Hepatocyte (in vitro differentiated cells): Measurements from ENCODE around the gene ZNF665. TPM values are rescaled to one million over a fixed set of nuclear protein-coding genes. Genes with fewer than 3 reads are reported as not detected.
"Not testable (repeated sequence)": the region's sequence is repeated elsewhere in the genome, so short reads cannot be mapped to it uniquely, and the experiment has no call there.

Source experiments
- DNase-seq: peaks from one replicate; pipeline ENCODE4 v3.0.0-alpha.2; 2016; ENCODE audit warnings: low spot score
- H2AFZ ChIP-seq: fragments of 200-600 bp; sonication (generic); 2 replicates; pipeline ENCODE4 v1.6.0; 2016; ENCODE audit warnings: antibody characterized with exemption, mild to moderate bottlenecking
- H3K27ac ChIP-seq: fragments of 200-600 bp; sonication (generic); 2 replicates; pipeline ENCODE4 v1.5.1; 2016; ENCODE audit warnings: mild to moderate bottlenecking
- H3K27me3 ChIP-seq: fragments of 200-600 bp; sonication (generic); 2 replicates; pipeline ENCODE4 v1.6.1; 2016
- H3K36me3 ChIP-seq: fragments of 200-600 bp; sonication (generic); replicated peaks from 2 replicates; pipeline ENCODE4 v1.5.1; 2016; ENCODE audit warnings: low read depth; ENCODE audit not compliant: insufficient read depth
- H3K4me1 ChIP-seq: fragments of 200-600 bp; sonication (generic); 2 replicates; pipeline ENCODE4 v1.5.1; 2016; ENCODE audit warnings: mild to moderate bottlenecking, moderate library complexity; ENCODE audit not compliant: insufficient read depth
- H3K4me2 ChIP-seq: fragments of 200-600 bp; sonication (generic); 2 replicates; pipeline ENCODE4 v1.6.0; 2016
- H3K4me3 ChIP-seq: fragments of 200-600 bp; sonication (generic); 2 replicates; pipeline ENCODE4 v1.5.1; 2016; ENCODE audit warnings: mild to moderate bottlenecking
- H3K79me2 ChIP-seq: fragments of 200-600 bp; sonication (generic); 2 replicates; pipeline ENCODE4 v1.6.0; 2017; ENCODE audit warnings: mild to moderate bottlenecking
- H3K9me2 ChIP-seq: fragments of 200-600 bp; sonication (generic); replicated peaks from 2 replicates; pipeline ENCODE4 v1.6.0; 2017; ENCODE audit warnings: mild to moderate bottlenecking; ENCODE audit not compliant: insufficient read depth
- H3K9me3 ChIP-seq: fragments of 200-600 bp; sonication (generic); 2 replicates; pipeline ENCODE4 v1.5.1; 2016; ENCODE audit warnings: low read depth, mild to moderate bottlenecking
- H4K20me1 ChIP-seq: fragments of 200-600 bp; sonication (generic); 2 replicates; pipeline ENCODE4 v1.6.0; 2016; ENCODE audit warnings: mild to moderate bottlenecking; ENCODE audit not compliant: insufficient read depth, poor library complexity, severe bottlenecking
- EZH2 ChIP-seq: fragments of 200-600 bp; sonication (generic); IDR thresholded peaks from 2 replicates; pipeline ENCODE4 v1.6.1; 2016; ENCODE audit warnings: antibody characterized with exemption, mild to moderate bottlenecking, borderline replicate concordance
- EZH2phosphoT487 ChIP-seq: fragments of 200-600 bp; sonication (generic); IDR thresholded peaks from one replicate; pipeline ENCODE4 v1.6.1; 2018; ENCODE audit warnings: antibody characterized with exemption, mild to moderate bottlenecking, low read depth, moderate library complexity; ENCODE audit not compliant: unreplicated experiment, severe bottlenecking
- WGBS: methylation state at CpG from one replicate; pipeline ENCODE4 v1.1.6; 2016; ENCODE audit warnings: low lambda C conversion rate; ENCODE audit errors: missing lambda C conversion rate; 5-methylcytosine and 5-hydroxymethylcytosine counted together
- polyA plus RNA-seq: library from polyadenylated mRNA; unstranded; fragments of >200 nt; fragmentation: Nextera tagmentation; extraction: Ambion mirVana; gene quantifications from 2 replicates; pipeline ENCODE4 v1.2.1, GENCODE V29; 2016
- total RNA-seq: library from RNA; depleted of rRNA; stranded (reverse); fragments of >200 nt; gene quantifications from 2 replicates; pipeline ENCODE4 v1.2.3, GENCODE V29; 2014
- TF ChIP-seq, protein P1 (sequence below): fragments of 200-600 bp; sonication (generic); IDR thresholded peaks from 2 replicates; pipeline ENCODE4 v1.5.1; 2016; ENCODE audit warnings: antibody characterized with exemption, mild to moderate bottlenecking; ENCODE audit not compliant: poor library complexity

ZNF665 gene
- total RNA-seq (3.4 and 3.6 TPM in 2 replicates), polyA plus RNA-seq (2.2 and 4.5 TPM in 2 replicates)

DNA sequence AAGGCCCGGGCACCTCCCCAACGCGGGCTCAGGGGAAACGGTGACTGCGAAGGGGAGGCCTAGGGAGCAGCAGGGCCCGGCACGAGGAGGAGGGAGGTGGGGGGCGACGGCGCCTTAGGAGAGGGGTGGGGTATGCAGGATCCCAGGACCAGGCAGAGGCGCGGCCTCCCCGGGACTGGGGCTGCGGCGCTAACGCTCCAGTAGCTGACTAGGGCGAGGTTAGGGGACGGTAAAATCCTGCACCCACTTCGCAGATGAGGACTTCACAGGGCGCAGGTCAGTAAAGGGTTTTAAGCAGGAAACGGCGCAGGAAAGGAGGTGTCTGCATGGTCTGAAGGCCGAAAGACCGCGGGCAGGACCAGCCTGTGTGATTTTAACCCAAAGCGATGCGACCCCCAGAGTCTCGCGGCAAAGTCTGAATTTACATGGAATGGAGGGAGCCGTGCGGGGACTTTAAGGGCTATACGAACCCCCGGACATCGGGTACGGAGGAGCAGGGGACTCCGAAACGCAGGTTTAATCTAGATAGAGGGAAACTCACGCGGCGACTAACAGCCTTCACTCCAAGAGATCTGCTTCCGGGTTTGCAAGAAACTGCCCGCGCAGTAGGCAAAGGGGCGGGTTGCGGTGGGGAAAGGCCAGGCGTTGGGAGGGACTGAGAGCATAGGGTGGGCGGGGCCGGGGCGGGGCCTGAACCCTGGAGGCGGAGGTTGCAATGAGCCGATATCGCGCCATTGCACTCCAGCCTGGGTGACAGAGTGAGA is at the start of gene ZNF665:
TSS of gene ZNF665 (minus strand) at position 588 of the 764 bp plus-strand sequence. CDS start 10,460 bp downstream, outside the sequence.
- Histone ChIP-seq H3K9me2 (no peaks in the 10 kb centered on the region), H3K9me3 (no peaks in the 10 kb centered on the region), H3K4me1 (peaks cover 8% of the 10 kb centered on the region), H3K27ac (peak within 1 kb of the TSS; percentile 90), H3K4me2 (peak within 1 kb of the TSS; percentile 89), H2AFZ (peak within 1 kb of the TSS; percentile 88), H3K36me3 (no peaks in the 10 kb centered on the region), H3K79me2 (peaks cover 3% of the 10 kb centered on the region), H3K4me3 (peak within 1 kb of the TSS; percentile 66), H4K20me1 (no peaks in the 10 kb centered on the region), H3K27me3 (no peaks in the 10 kb centered on the region)
- peak; percentile 93 for DNase-seq
- TF ChIP-seq, protein P1, sequence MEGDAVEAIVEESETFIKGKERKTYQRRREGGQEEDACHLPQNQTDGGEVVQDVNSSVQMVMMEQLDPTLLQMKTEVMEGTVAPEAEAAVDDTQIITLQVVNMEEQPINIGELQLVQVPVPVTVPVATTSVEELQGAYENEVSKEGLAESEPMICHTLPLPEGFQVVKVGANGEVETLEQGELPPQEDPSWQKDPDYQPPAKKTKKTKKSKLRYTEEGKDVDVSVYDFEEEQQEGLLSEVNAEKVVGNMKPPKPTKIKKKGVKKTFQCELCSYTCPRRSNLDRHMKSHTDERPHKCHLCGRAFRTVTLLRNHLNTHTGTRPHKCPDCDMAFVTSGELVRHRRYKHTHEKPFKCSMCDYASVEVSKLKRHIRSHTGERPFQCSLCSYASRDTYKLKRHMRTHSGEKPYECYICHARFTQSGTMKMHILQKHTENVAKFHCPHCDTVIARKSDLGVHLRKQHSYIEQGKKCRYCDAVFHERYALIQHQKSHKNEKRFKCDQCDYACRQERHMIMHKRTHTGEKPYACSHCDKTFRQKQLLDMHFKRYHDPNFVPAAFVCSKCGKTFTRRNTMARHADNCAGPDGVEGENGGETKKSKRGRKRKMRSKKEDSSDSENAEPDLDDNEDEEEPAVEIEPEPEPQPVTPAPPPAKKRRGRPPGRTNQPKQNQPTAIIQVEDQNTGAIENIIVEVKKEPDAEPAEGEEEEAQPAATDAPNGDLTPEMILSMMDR = no peak
- TF ChIP-seq EZH2 = no peak
- no peak for TF ChIP-seq EZH2phosphoT487
- WGBS = 2% methylated on average over 49 of the region's 53 CpGs

DNA sequence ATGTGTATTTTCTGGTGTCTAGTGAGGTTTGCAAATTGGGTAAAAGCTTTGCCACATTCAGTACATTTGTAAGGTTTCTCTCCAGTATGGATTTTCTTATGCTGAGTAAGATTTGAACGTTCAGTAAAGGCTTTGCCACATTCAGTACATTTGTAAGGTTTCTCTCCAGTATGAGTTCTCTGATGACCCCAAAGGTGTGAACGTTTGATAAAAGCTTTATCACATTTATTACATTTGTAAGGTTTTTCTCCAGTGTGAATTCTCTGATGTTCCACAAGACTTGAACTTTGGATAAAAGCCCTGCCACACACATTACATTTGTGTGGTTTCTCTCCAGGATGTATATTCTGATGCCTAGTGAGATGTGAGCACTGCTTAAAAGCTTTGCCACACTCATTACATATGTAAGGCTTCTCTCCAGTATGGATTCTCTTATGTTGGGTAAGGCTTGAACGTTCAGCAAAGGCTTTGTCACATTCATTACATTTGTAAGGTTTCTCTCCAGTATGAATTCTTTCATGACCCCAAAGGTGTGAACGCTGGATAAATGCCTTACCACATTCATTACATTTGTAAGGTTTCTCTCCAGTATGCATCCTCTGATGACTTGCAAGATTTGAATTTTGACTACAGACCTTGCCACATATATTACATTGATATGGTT is 44.1 kb upstream of the ZNF665 start:
- Histone ChIP-seq H3K27me3 (no peaks in the 10 kb centered on the region), H3K9me2 (no peaks in the 10 kb centered on the region), H2AFZ (no peak overlapping the region), H3K4me2 (no peak overlapping the region), H4K20me1 (no peaks in the 10 kb centered on the region), H3K79me2 (no peaks in the 10 kb centered on the region), H3K4me1 (no peaks in the 10 kb centered on the region), H3K9me3 (peaks cover 65% of the 10 kb centered on the region), H3K27ac (no peak overlapping the region), H3K4me3 (no peak overlapping the region), H3K36me3 (peaks cover 23% of the 10 kb centered on the region)
- WGBS = 95% methylated on average over 4 of the region's 4 CpGs
- TF ChIP-seq, protein P1 = no peak
- TF ChIP-seq EZH2phosphoT487 (no peak), EZH2 (no peak)
- DNase-seq = no peak

DNA sequence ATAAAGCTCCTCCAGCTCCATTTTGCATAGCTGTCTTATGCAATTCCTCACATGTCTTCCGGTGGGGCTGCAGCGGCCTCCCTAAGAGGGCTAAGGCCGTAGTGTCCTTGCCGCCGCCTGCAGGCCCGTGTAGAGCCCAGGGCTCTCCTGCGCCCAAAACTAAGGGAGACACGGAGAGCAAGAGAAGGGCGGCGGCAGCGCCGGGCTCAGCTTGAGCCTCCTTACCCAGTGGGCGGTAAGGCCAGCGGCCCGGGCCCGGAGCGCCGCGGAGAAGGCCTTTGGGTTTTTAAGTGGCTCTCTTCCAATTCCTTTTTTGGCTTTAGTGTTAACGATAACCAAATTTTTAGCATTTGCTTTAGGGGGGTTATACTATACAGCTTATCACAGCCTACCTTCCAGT is 31.4 kb upstream of the ZNF665 start:
- WGBS = 98% methylated on average over 18 of the region's 20 CpGs
- Histone ChIP-seq H2AFZ (no peak overlapping the region), H3K36me3 (no peaks in the 10 kb centered on the region), H3K4me1 (no peaks in the 10 kb centered on the region), H3K27ac (no peak overlapping the region), H3K9me2 (no peaks in the 10 kb centered on the region), H4K20me1 (no peaks in the 10 kb centered on the region), H3K9me3 (peaks cover 6% of the 10 kb centered on the region), H3K27me3 (no peaks in the 10 kb centered on the region), H3K4me3 (no peak overlapping the region), H3K79me2 (no peaks in the 10 kb centered on the region), H3K4me2 (no peak overlapping the region)
- TF ChIP-seq, protein P1 = no peak
- no peak for TF ChIP-seq EZH2phosphoT487
- TF ChIP-seq EZH2 = no peak
- DNase-seq = no peak

DNA sequence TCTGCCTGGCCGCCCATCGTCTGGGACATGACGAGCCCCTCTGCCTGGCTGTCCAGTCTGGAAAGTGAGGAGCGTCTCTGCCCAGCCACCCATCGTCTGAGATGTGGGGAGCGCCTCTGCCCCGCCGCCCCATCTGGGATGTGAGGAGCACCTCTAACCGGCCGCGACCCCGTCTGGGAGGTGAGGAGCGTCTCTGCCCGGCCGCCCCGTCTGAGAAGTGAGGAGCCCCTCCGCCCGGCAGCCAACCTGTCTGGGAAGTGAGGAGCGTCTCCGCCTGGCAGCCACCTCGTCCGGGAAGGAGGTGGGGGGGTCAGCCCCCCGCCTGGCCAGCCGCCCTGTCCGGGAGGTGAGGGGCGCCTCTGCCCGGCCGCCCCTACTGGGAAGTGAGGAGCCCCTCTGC is 29.6 kb upstream of the ZNF665 start:
- H3K27ac ChIP-seq, H4K20me1 ChIP-seq, H3K4me2 ChIP-seq, H3K9me2 ChIP-seq, H3K9me3 ChIP-seq, H3K79me2 ChIP-seq, H3K27me3 ChIP-seq, DNase-seq, H3K4me1 ChIP-seq, H3K4me3 ChIP-seq, H3K36me3 ChIP-seq, H2AFZ ChIP-seq: not testable (repeated sequence)
- 100% methylated on average over 2 of the region's 28 CpGs for WGBS
